ENCODE results near the gene PRR14. TPM values are rescaled to one million over a fixed set of nuclear protein-coding genes. Genes with fewer than 3 reads are reported as not detected.

The PRR14 gene
- total and polyA plus RNA-seq, 4 donors: 16.0 to 63.2 (median 52.5) TPM

DNA sequence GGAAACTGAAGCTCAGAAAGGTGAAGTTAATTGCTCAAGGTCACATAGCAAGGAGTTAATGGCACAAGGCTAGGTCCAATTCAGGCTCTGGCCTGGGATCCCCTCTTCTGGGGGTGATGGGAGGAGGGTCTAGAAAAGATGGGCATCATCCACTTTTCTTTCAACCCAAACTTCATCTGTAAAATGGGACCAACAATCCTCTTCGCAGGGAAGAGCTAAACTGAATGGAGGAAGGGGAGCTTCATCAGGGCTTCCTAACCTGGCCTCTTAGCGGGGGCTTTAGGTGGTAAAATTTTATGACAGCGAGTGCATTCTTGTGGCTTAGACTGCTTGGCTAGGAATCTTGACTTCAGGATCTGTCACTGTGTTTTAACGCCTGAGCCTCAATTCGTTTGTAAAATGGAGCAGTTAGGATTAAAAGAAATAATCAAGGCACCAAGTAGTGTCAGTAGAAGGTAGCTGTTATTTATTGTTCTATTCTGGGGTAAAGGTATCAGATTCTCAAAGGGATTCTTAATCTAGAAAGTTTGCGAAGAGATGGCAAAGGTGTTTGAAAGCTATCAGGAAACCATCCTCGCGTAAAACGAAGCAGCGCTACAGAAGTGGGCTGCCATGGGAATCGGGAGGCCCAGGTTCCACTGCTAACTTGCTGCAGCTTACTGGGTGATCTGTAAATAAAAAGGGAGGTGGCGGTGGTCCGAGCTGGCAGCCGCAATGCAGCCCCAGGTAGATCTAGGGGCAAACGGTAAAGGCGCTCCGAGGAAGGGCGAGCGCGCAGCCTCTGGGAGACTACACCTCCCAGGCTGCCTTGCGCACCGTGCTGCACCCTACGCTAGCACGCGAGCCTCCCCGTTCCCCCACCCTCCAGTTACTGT, 46.7 kb downstream of the PRR14 start:
- TF ChIP-seq, protein P1, sequence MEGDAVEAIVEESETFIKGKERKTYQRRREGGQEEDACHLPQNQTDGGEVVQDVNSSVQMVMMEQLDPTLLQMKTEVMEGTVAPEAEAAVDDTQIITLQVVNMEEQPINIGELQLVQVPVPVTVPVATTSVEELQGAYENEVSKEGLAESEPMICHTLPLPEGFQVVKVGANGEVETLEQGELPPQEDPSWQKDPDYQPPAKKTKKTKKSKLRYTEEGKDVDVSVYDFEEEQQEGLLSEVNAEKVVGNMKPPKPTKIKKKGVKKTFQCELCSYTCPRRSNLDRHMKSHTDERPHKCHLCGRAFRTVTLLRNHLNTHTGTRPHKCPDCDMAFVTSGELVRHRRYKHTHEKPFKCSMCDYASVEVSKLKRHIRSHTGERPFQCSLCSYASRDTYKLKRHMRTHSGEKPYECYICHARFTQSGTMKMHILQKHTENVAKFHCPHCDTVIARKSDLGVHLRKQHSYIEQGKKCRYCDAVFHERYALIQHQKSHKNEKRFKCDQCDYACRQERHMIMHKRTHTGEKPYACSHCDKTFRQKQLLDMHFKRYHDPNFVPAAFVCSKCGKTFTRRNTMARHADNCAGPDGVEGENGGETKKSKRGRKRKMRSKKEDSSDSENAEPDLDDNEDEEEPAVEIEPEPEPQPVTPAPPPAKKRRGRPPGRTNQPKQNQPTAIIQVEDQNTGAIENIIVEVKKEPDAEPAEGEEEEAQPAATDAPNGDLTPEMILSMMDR (IDR thresholded peaks at IDR 0.05; ENCODE audit: control extremely low read depth, extremely low read depth): no peak
- H3K36me3 ChIP-seq (ENCODE audit: control insufficient read depth in 4 of 4, insufficient read depth in 4 of 4, low read length in 4 of 4): peaks cover 5 to 19% (median 15%) of the 10 kb centered on the region in 4 donors
- H3K4me1 ChIP-seq (ENCODE audit: control insufficient read depth in 5 of 5, insufficient read depth in 5 of 5, low read length in 5 of 5): peaks cover 6 to 17% (median 8%) of the 10 kb centered on the region in 5 donors
- no peaks in the 10 kb centered on the region for H3K27me3 ChIP-seq (ENCODE audit: control insufficient read depth in 3 of 3, insufficient read depth in 3 of 3, low read length in 2 of 3)
- DNase-seq (no peak), ATAC-seq (ENCODE audit: insufficient read depth, low FRiP score) (peak; percentile 93)
- peak overlapping the region; percentile 50 to 94 for H3K9ac ChIP-seq (ENCODE audit: insufficient read depth in 1 of 2, low read length in 2 of 2)
- H3K4me3 ChIP-seq: peak overlapping the region; percentile 79
- peak overlapping the region; percentile 98 to 99 for H3K27ac ChIP-seq (ENCODE audit: low read depth in 1 of 2, low read length in 1 of 2)
- H3K9me3 ChIP-seq (ENCODE audit: control insufficient read depth in 4 of 4, insufficient read depth in 3 of 4, low read length in 3 of 4): no peaks in the 10 kb centered on the region
- WGBS, 2 donors: 14% methylated on average over 26 of the region's 26 CpGs

GRCh38 chr16:30698139-30698815, 47.5 kb downstream of the PRR14 start:
- 0 to 1% methylated on average over 50 to 74 of the region's 76 CpGs for WGBS, 2 donors
- peak; percentile 86 for ATAC-seq (ENCODE audit: insufficient read depth, low FRiP score)

GRCh38 chr16:30698816-30699614, 48.3 kb downstream of the PRR14 start, which contains the start of gene SRCAP:
TSS of gene SRCAP (plus strand) at chr16:30699171. CDS start at chr16:30700825, 1,654 bp downstream.
- Histone ChIP-seq H3K9ac (ENCODE audit: insufficient read depth in 1 of 2, low read length in 2 of 2) (peak within 1 kb of the TSS; percentile 87 to 94), H3K27ac (ENCODE audit: low read depth in 1 of 2, low read length in 1 of 2) (peak within 1 kb of the TSS; percentile 98 to 99), H3K27me3 (ENCODE audit: control insufficient read depth in 3 of 3, insufficient read depth in 3 of 3, low read length in 2 of 3) (no peaks in the 10 kb centered on the region), H3K9me3 (ENCODE audit: control insufficient read depth in 4 of 4, insufficient read depth in 3 of 4, low read length in 3 of 4) (no peaks in the 10 kb centered on the region), H3K4me1 (ENCODE audit: control insufficient read depth in 5 of 5, insufficient read depth in 5 of 5, low read length in 5 of 5) (peaks cover 6 to 17% (median 8%) of the 10 kb centered on the region in 5 donors), H3K36me3 (ENCODE audit: control insufficient read depth in 4 of 4, insufficient read depth in 4 of 4, low read length in 4 of 4) (peaks cover 12 to 25% (median 18%) of the 10 kb centered on the region in 4 donors), H3K4me3 (peak within 1 kb of the TSS; percentile 79)
- DNase-seq (peak; percentile 89 to 90 (median 89)), ATAC-seq (ENCODE audit: insufficient read depth, low FRiP score) (peak; percentile 82)
- 1% methylated on average over 46 to 57 of the region's 57 CpGs for WGBS, 2 donors
- TF ChIP-seq, protein P1 (IDR thresholded peaks at IDR 0.05; ENCODE audit: control extremely low read depth, extremely low read depth): no peak

More at GRCh38 chr16:30698139-30698815, 47.5 kb downstream of the PRR14 start:
- peaks cover 9 to 22% (median 17%) of the 10 kb centered on the region in 4 donors for H3K36me3 ChIP-seq (ENCODE audit: control insufficient read depth in 4 of 4, insufficient read depth in 4 of 4, low read length in 4 of 4)
- H3K4me3 ChIP-seq: peak overlapping the region; percentile 79
- H3K4me1 ChIP-seq (ENCODE audit: control insufficient read depth in 5 of 5, insufficient read depth in 5 of 5, low read length in 5 of 5): peaks cover 6 to 17% (median 8%) of the 10 kb centered on the region in 5 donors
- H3K9ac ChIP-seq (ENCODE audit: insufficient read depth in 1 of 2, low read length in 2 of 2): peak overlapping the region; percentile 87 to 94
- H3K27ac ChIP-seq (ENCODE audit: low read depth in 1 of 2, low read length in 1 of 2): peak overlapping the region; percentile 98 to 99
- TF ChIP-seq, protein P1 (IDR thresholded peaks at IDR 0.05; ENCODE audit: control extremely low read depth, extremely low read depth): no peak
- H3K9me3 ChIP-seq (ENCODE audit: control insufficient read depth in 4 of 4, insufficient read depth in 3 of 4, low read length in 3 of 4): no peaks in the 10 kb centered on the region
- H3K27me3 ChIP-seq (ENCODE audit: control insufficient read depth in 3 of 3, insufficient read depth in 3 of 3, low read length in 2 of 3): no peaks in the 10 kb centered on the region
- peak; percentile 98 to 99 (median 99) for DNase-seq

All from lung (tissue), 12 donors.